Measurements from ENCODE around the gene NT5DC3. TPM values are rescaled to one million over a fixed set of nuclear protein-coding genes. Genes with fewer than 3 reads are reported as not detected.

NT5DC3 gene
- total and polyA plus RNA-seq, 2 of the 13 experiments (the other 11 are each of a cell fraction or from before 2014, with no cell fraction given) = 3.2 to 6.6 TPM

DNA sequence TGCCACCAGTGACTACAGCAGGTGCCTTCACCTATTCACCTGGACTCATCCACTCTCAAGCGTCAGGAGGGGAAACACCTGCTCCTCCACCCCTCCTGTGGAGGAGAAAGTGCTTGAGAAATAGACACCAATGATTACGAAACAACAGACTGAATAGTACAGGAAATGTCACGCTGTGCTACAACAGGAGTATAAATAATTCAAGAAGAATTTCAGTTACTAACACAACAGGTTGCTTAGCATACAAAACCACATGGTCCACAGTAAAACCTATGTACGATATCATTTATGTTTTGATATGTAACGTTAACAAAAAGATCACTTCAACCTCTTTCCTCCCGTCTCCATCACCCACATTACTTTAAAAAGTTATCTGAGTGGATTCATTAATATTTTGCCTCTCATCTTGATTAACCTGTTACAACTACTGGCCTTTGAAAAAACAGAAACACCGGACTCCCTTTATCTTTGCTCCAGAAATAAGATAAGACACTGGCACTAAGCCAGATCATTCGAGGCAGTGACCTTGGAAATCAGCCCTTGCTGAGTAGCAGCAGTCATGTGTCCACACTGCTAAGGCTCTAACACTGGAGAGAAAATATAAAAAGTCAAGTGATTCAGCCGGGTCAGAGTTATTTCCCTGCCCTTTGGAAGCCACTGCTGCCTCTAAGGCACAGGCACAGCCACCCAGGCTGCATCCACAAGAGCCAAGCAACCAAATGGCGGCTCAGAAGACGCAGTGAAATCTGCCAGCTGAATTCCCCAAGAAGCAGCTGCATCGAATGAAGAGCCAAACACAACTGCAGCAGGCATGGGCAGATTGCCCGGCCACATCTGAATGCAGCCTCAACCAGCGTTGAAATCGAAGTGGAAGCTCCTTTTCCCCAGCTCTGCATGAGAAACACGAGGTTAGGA, 40.9 kb downstream of the NT5DC3 start (continued):
- TF ChIP-seq HOXA3 (CRISPR knock-in tag; IDR thresholded peaks at IDR 0.05) (no peak), ZNF552 (CRISPR knock-in tag; IDR thresholded peaks at IDR 0.05; ENCODE audit: borderline replicate concordance) (no peak), HMG20A (CRISPR knock-in tag; IDR thresholded peaks at IDR 0.05; ENCODE audit: borderline replicate concordance) (peak; percentile 15; the same call in 1 of the 2 replicates), KAT8 (CRISPR knock-in tag; IDR thresholded peaks at IDR 0.05) (no peak), NFAT5 (CRISPR knock-in tag; IDR thresholded peaks at IDR 0.05) (no peak), EEA1 (CRISPR knock-in tag; IDR thresholded peaks at IDR 0.05; ENCODE audit: borderline replicate concordance) (no peak), TEAD2 (CRISPR knock-in tag; IDR thresholded peaks at IDR 0.05) (no peak), ZFP90 (CRISPR knock-in tag; IDR thresholded peaks at IDR 0.05; ENCODE audit: borderline replicate concordance) (peak; percentile 99), KAT2B (IDR thresholded peaks at IDR 0.05; ENCODE audit: borderline replicate concordance, low read depth, low read length) (no peak), ZNF12 (CRISPR knock-in tag; IDR thresholded peaks at IDR 0.05) (0 out of 2 replicates have a peak, but pooled peaks have one; percentile 15), MED1 (CRISPR knock-in tag; IDR thresholded peaks at IDR 0.05) (0 out of 2 replicates have a peak, but pooled peaks have one; percentile 18), SOX6 (IDR thresholded peaks at IDR 0.05) (no peak), SOX6 (CRISPR knock-in tag; IDR thresholded peaks at IDR 0.05) (peak; percentile 24; the same call in 1 of the 2 replicates), ZEB1 (IDR thresholded peaks at IDR 0.05; ENCODE audit: insufficient replicate concordance, low read depth) (peak; percentile 72)
- TF ChIP-seq, protein P1, sequence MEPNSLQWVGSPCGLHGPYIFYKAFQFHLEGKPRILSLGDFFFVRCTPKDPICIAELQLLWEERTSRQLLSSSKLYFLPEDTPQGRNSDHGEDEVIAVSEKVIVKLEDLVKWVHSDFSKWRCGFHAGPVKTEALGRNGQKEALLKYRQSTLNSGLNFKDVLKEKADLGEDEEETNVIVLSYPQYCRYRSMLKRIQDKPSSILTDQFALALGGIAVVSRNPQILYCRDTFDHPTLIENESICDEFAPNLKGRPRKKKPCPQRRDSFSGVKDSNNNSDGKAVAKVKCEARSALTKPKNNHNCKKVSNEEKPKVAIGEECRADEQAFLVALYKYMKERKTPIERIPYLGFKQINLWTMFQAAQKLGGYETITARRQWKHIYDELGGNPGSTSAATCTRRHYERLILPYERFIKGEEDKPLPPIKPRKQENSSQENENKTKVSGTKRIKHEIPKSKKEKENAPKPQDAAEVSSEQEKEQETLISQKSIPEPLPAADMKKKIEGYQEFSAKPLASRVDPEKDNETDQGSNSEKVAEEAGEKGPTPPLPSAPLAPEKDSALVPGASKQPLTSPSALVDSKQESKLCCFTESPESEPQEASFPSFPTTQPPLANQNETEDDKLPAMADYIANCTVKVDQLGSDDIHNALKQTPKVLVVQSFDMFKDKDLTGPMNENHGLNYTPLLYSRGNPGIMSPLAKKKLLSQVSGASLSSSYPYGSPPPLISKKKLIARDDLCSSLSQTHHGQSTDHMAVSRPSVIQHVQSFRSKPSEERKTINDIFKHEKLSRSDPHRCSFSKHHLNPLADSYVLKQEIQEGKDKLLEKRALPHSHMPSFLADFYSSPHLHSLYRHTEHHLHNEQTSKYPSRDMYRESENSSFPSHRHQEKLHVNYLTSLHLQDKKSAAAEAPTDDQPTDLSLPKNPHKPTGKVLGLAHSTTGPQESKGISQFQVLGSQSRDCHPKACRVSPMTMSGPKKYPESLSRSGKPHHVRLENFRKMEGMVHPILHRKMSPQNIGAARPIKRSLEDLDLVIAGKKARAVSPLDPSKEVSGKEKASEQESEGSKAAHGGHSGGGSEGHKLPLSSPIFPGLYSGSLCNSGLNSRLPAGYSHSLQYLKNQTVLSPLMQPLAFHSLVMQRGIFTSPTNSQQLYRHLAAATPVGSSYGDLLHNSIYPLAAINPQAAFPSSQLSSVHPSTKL (CRISPR knock-in tag; IDR thresholded peaks at IDR 0.05) = peak; percentile 24; the same call in 1 of the 2 replicates
- TF ChIP-seq, protein P2, sequence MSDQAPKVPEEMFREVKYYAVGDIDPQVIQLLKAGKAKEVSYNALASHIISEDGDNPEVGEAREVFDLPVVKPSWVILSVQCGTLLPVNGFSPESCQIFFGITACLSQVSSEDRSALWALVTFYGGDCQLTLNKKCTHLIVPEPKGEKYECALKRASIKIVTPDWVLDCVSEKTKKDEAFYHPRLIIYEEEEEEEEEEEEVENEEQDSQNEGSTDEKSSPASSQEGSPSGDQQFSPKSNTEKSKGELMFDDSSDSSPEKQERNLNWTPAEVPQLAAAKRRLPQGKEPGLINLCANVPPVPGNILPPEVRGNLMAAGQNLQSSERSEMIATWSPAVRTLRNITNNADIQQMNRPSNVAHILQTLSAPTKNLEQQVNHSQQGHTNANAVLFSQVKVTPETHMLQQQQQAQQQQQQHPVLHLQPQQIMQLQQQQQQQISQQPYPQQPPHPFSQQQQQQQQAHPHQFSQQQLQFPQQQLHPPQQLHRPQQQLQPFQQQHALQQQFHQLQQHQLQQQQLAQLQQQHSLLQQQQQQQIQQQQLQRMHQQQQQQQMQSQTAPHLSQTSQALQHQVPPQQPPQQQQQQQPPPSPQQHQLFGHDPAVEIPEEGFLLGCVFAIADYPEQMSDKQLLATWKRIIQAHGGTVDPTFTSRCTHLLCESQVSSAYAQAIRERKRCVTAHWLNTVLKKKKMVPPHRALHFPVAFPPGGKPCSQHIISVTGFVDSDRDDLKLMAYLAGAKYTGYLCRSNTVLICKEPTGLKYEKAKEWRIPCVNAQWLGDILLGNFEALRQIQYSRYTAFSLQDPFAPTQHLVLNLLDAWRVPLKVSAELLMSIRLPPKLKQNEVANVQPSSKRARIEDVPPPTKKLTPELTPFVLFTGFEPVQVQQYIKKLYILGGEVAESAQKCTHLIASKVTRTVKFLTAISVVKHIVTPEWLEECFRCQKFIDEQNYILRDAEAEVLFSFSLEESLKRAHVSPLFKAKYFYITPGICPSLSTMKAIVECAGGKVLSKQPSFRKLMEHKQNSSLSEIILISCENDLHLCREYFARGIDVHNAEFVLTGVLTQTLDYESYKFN (CRISPR knock-in tag; conservative IDR thresholded peaks at IDR 0.05) = peak; percentile 32; the same call in 1 of the 2 replicates

All from HepG2 (cell line).